ENCODE measurements around the gene PPFIBP2. TPM values are rescaled to one million over a fixed set of nuclear protein-coding genes. Genes with fewer than 3 reads are reported as not detected.

Gene PPFIBP2
- total and polyA plus RNA-seq, 12 donors, result 6.4 to 40.7 (median 21.4) TPM

DNA sequence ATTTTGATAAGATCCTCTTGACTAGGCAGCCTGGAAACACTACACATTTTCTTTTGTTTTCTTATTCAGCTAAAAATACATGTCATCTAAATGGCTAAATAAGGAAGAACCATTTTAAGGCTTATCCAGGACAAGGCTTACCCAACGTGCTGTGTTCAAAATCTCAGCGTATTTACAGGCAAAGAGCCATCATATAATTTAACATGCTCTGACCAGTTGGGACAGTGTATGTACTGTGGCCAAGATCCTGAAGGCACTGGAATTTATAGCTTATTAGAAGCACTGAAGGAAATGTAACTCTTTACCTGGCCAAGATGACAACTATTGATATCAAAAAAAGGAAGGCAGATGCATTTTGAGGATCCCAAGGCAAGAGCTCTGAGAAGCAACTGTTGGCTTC is 71.1 kb downstream of the PPFIBP2 start:
- 79 to 83% methylated on average over 2 of the region's 2 CpGs for WGBS, 2 donors
- Histone ChIP-seq H3K4me1 (peaks cover 0 to 46% (median 24%) of the 10 kb centered on the region in 9 donors), H3K27ac (no peak overlapping the region), H3K27me3 (no peaks in the 10 kb centered on the region), H3K36me3 (no peaks in the 10 kb centered on the region), H3K4me3 (no peak overlapping the region), H3K9me3 (no peaks in the 10 kb centered on the region)
- ATAC-seq, result no peak
- intact Hi-C loops (cut with DNase I), result no loop called here
- DNase-seq, result no peak
- TF ChIP-seq, protein P1, sequence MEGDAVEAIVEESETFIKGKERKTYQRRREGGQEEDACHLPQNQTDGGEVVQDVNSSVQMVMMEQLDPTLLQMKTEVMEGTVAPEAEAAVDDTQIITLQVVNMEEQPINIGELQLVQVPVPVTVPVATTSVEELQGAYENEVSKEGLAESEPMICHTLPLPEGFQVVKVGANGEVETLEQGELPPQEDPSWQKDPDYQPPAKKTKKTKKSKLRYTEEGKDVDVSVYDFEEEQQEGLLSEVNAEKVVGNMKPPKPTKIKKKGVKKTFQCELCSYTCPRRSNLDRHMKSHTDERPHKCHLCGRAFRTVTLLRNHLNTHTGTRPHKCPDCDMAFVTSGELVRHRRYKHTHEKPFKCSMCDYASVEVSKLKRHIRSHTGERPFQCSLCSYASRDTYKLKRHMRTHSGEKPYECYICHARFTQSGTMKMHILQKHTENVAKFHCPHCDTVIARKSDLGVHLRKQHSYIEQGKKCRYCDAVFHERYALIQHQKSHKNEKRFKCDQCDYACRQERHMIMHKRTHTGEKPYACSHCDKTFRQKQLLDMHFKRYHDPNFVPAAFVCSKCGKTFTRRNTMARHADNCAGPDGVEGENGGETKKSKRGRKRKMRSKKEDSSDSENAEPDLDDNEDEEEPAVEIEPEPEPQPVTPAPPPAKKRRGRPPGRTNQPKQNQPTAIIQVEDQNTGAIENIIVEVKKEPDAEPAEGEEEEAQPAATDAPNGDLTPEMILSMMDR (IDR thresholded peaks at IDR 0.05), result no peak

DNA sequence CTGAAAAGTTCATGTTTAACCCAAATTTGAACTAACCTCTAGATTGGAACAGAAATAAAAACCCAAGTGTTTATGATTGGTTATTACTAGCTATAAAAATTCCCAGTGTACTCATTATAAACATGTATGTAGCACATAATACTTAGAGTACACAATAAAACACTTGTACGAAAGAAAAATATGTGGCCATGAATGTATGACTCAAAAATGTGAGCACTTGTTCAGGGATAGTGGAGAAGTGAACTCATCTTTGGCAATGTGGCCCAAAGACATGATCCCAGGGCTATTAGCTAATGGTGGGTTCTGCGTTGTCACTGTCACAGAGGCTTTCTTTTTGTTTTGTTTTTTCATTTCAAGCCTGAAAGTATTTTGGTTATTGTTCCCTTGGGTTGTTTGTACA is 72.0 kb downstream of the PPFIBP2 start:
- TF ChIP-seq, protein P1 (IDR thresholded peaks at IDR 0.05), result no peak
- Histone ChIP-seq H3K27me3 (no peaks in the 10 kb centered on the region), H3K27ac (no peak overlapping the region), H3K36me3 (no peaks in the 10 kb centered on the region), H3K4me3 (no peak overlapping the region), H3K4me1 (peaks cover 2 to 44% (median 19%) of the 10 kb centered on the region in 9 donors), H3K9me3 (no peaks in the 10 kb centered on the region)
- intact Hi-C loops (cut with DNase I), result no loop called here
- WGBS, 2 donors, result 73 to 79% methylated on average over 2 of the region's 2 CpGs
- no peak for ATAC-seq
- DNase-seq, result no peak

- no peaks in the 10 kb centered on the region for H3K9me3 ChIP-seq
- DNase-seq (no peak), ATAC-seq (no peak)
- TF ChIP-seq, protein P1 (IDR thresholded peaks at IDR 0.05), result no peak
- no peak overlapping the region for H3K27ac ChIP-seq
- 62 to 70% methylated on average over 2 of the region's 2 CpGs for WGBS, 2 donors
- no peaks in the 10 kb centered on the region for H3K36me3 ChIP-seq
- H3K27me3 ChIP-seq, result no peaks in the 10 kb centered on the region
- H3K4me1 ChIP-seq, result peaks cover 2 to 43% (median 23%) of the 10 kb centered on the region in 9 donors
- intact Hi-C loops (cut with DNase I), result no loop called here
- H3K4me3 ChIP-seq, result no peak overlapping the region
These were observed 72.6 kb downstream of the PPFIBP2 start for GRCh38 chr11:7586376-7586775.

GRCh38 chr11:7587712-7588111 is 73.9 kb downstream of the PPFIBP2 start:
- intact Hi-C loops (cut with DNase I), result no loop called here

More at GRCh38 chr11:7587712-7588111, 73.9 kb downstream of the PPFIBP2 start:
- DNase-seq, result no peak
- no peaks in the 10 kb centered on the region for H3K9me3 ChIP-seq
- no peak for ATAC-seq
- H3K27ac ChIP-seq, result no peak overlapping the region
- H3K36me3 ChIP-seq, result no peaks in the 10 kb centered on the region
- TF ChIP-seq, protein P1 (IDR thresholded peaks at IDR 0.05), result no peak
- H3K4me1 ChIP-seq, result peaks cover 2 to 42% (median 29%) of the 10 kb centered on the region in 9 donors
- no peak overlapping the region for H3K4me3 ChIP-seq
- no peaks in the 10 kb centered on the region for H3K27me3 ChIP-seq
- WGBS, 2 donors, result 78 to 83% methylated on average over 2 of the region's 2 CpGs

All from heart right ventricle (tissue), 16 donors.